Epithelial cell of esophagus (primary cell): ENCODE measurements around the gene GNA14.

Source experiments
- DNase-seq: peaks from one replicate; pipeline ENCODE4 v3.0.0; 2010; ENCODE audit warnings: low read depth
- H3K4me3 ChIP-seq: 2 replicates; pipeline ENCODE4 v1.5.1; 2011; ENCODE audit warnings: mild to moderate bottlenecking, low read length, control low read depth
- TF ChIP-seq, protein P1 (sequence below): IDR thresholded peaks from 2 replicates; pipeline ENCODE4 v1.5.1; 2011; ENCODE audit warnings: low read depth, mild to moderate bottlenecking, low read length, control low read depth, inconsistent platforms; ENCODE audit not compliant: insufficient read depth; ENCODE audit errors: missing control alignments

GNA14 gene

DNA sequence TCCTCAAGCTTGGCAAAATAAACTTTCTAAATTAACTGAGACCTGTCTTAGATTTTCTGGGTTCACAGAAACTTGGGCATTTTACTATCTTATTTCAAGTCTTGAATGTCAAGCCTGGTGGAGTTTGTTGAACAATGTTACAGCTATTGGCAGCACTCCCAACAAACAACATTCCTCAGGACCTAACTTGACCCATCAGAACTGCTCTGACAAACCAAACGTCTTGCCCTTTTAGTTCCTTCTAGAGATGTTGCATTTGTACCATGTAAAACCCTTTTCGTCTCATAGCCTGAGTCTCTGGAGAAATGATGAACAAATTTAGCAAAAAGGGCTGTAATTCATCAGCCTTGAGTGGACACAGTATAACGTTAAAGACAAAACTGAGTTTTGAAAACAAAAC lies 51.1 kb downstream of the GNA14 start:
- no peak overlapping the region for H3K4me3 ChIP-seq
- TF ChIP-seq, protein P1, sequence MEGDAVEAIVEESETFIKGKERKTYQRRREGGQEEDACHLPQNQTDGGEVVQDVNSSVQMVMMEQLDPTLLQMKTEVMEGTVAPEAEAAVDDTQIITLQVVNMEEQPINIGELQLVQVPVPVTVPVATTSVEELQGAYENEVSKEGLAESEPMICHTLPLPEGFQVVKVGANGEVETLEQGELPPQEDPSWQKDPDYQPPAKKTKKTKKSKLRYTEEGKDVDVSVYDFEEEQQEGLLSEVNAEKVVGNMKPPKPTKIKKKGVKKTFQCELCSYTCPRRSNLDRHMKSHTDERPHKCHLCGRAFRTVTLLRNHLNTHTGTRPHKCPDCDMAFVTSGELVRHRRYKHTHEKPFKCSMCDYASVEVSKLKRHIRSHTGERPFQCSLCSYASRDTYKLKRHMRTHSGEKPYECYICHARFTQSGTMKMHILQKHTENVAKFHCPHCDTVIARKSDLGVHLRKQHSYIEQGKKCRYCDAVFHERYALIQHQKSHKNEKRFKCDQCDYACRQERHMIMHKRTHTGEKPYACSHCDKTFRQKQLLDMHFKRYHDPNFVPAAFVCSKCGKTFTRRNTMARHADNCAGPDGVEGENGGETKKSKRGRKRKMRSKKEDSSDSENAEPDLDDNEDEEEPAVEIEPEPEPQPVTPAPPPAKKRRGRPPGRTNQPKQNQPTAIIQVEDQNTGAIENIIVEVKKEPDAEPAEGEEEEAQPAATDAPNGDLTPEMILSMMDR = no peak

DNA sequence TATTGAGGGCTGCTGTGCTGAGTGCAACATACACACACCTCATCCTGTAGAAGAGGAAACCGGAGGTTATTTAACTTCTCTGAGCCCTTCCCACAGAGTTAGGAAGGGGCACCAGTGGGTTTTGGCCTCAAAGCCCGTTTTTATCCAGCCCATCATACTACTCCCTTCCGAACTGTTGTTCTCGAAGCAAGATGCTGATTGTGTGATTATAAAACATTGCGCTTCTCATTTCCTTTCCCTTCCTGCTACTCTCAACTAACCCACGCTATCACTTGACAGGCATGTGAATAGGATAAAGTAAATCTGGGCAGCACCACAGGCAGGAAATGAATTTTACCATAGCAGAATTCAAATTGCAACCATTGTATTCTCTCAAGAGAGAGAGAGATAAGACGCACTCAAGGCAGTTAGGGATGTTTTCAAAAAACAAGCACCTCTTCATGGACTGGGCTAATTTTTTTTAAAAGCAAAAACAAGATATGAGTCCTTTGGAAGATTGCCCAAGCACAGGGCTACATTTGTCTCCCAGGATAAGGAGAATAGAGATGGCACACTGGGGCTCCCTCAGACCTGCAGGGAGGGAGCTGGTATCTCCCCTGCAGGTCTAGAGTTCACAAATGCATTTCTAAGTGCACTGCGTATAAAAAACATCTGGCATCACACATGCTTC lies 52.6 kb downstream of the GNA14 start:
- no peak overlapping the region for H3K4me3 ChIP-seq
- no peak for DNase-seq
- TF ChIP-seq, protein P1 = no peak

More for the DNA sequence above, 51.1 kb downstream of the GNA14 start:
- no peak for DNase-seq

- H3K4me3 ChIP-seq = no peak overlapping the region
- DNase-seq = no peak
- TF ChIP-seq, protein P1 = no peak
Measured at GRCh38 chr9:77594963-77595362, 53.2 kb downstream of the GNA14 start.

DNA sequence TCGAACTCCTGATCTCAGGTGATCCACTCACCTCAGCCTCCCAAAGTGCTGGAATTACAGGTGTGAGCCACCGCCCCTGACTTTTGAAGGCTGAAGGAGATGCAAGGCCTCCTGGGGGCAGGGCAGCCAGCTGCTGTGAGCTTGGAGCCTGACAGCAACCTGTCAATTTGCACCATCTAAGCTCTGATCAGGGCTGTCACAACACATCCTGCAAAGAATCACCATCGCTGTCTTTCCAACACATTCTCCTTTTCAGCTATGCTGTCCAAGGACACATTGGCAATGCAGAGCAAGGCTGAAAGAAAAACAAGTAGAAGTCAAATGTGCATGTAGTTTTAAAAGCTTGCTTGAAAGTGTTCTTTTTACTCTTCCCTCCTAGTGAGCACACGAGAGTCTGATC lies 54.6 kb downstream of the GNA14 start:
- H3K4me3 ChIP-seq = no peak overlapping the region
- no peak for DNase-seq
- TF ChIP-seq, protein P1 = no peak

GRCh38 chr9:77592476-77592875 lies 55.6 kb downstream of the GNA14 start:
- TF ChIP-seq, protein P1 = no peak
- no peak for DNase-seq
- no peak overlapping the region for H3K4me3 ChIP-seq

GRCh38 chr9:77589046-77589795 lies 58.9 kb downstream of the GNA14 start:
- no peak overlapping the region for H3K4me3 ChIP-seq
- TF ChIP-seq, protein P1 = no peak
- DNase-seq = peak; percentile 76

DNA sequence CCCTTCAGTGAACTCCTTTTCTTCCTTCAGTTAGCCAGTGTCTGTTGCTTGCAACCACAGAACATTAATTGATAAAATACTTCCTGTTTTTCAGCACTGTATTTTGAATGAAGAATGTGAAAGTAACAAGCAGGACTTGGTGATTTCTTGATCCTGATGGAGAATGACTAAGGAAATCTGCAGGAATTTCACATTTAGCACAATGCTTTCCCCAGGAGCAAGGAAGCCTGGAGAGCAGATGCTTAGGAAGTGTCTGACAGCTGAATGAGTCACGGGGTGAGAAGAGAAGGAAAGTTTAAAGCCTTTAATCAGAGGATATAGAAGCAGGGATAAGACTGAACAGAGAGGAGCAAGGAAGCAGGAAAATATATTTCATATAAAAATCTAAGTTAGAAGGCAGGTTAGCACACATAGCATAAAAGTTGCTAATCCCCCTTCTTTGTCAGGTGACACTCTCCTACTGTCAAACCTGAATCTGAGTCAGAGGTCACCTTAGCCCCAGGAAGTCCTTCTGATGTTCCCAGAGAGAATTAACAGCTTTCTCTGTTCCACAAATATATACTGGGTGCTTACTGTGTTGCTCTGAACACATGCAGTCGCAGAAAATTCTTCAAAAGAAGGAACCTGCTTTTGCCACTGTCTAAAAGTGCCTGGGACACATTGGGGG lies 59.7 kb downstream of the GNA14 start:
- DNase-seq = peak; percentile 78
- TF ChIP-seq, protein P1 = no peak
- H3K4me3 ChIP-seq = no peak overlapping the region
